GM19238 (cell line): ENCODE results near the gene TCEAL2.
"Not testable (repeated sequence)": the region's sequence is repeated elsewhere in the genome, so short reads cannot be mapped to it uniquely, and the experiment has no call there.

ENCODE experiments used
- DNase-seq: peaks from one replicate; pipeline ENCODE4 v3.0.0; 2011; ENCODE audit warnings: low spot score; ENCODE audit not compliant: insufficient read length

TCEAL2 gene

GRCh38 chrX:102125436-102125835 is at the start of gene TCEAL2:
Gene TCEAL2 (plus strand): TSS chrX:102125679. CDS start chrX:102126831, 1,152 bp downstream.
- DNase-seq: not testable (repeated sequence)

GRCh38 chrX:102077426-102077825 is 48.1 kb upstream of the TCEAL2 start:
- DNase-seq: no peak

- no peak for DNase-seq
Measured at GRCh38 chrX:102085706-102086105, 39.8 kb upstream of the TCEAL2 start.

- no peak for DNase-seq
Measured at GRCh38 chrX:102113367-102113766, 12.1 kb upstream of the TCEAL2 start.

GRCh38 chrX:102115748-102116147 is 9.7 kb upstream of the TCEAL2 start:
- DNase-seq: no peak

GRCh38 chrX:102125014-102125413 is 465 bp upstream of the TCEAL2 start:
- not testable (repeated sequence) for DNase-seq

GRCh38 chrX:102126080-102126818 is 770 bp downstream of the TCEAL2 start:
- DNase-seq: not testable (repeated sequence)

GRCh38 chrX:102126863-102127262 is 1.4 kb downstream of the TCEAL2 start:
- no peak for DNase-seq

GRCh38 chrX:102129473-102129872 is 4.0 kb downstream of the TCEAL2 start:
- no peak for DNase-seq

- DNase-seq: no peak
Measured at GRCh38 chrX:102138064-102138463, 12.6 kb downstream of the TCEAL2 start.

GRCh38 chrX:102140876-102141275 is 15.4 kb downstream of the TCEAL2 start:
- not testable (repeated sequence) for DNase-seq

GRCh38 chrX:102141631-102142030 is 16.2 kb downstream of the TCEAL2 start:
- DNase-seq: not testable (repeated sequence)

- not testable (repeated sequence) for DNase-seq
Measured at GRCh38 chrX:102142274-102142673, 16.8 kb downstream of the TCEAL2 start, which contains the start of gene TCEAL6. Gene TCEAL6 (minus strand): TSS chrX:102142481.

- DNase-seq: no peak
Measured at GRCh38 chrX:102154218-102154860, 28.9 kb downstream of the TCEAL2 start.

- no peak for DNase-seq
Measured at GRCh38 chrX:102154900-102155805, 29.7 kb downstream of the TCEAL2 start.

GRCh38 chrX:102155806-102156179 is 30.3 kb downstream of the TCEAL2 start, which contains the start of gene BEX5:
Gene BEX5 (minus strand): TSS chrX:102155977. CDS start chrX:102154265, 1,712 bp downstream.
- peak; percentile 16 for DNase-seq
